ENCODE results near the gene ADGRF4.

ADGRF4 gene

GRCh38 chr6:47681201-47681990 is 17.0 kb upstream of the ADGRF4 start:
- DNase-seq (ENCODE audit: low read depth in 2 of 3, low spot score in 2 of 3) = no peak

- no peak for DNase-seq (ENCODE audit: low read depth in 2 of 3, low spot score in 2 of 3)
These were observed 12.0 kb upstream of the ADGRF4 start for GRCh38 chr6:47686411-47686810.

DNA sequence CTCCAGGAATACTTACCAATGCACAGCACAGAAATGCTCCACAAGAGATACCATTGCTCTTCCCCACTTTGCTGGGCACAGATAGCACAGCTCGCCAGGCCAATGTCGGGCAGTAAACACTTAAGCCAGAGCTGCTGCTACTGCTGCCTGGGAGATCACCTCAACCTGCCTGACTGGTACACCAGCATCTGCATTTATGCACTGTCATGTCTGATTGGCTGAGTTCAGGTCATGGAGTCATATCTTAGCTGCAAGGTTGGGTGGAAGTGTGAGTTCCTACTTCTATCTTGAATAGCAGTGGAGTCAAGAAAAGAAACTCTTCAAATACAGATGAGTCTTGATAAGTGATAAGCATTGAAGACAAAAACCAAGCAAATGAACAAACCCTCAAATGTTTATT is 10.9 kb upstream of the ADGRF4 start:
- no peak for DNase-seq (ENCODE audit: low read depth in 2 of 3, low spot score in 2 of 3)

DNA sequence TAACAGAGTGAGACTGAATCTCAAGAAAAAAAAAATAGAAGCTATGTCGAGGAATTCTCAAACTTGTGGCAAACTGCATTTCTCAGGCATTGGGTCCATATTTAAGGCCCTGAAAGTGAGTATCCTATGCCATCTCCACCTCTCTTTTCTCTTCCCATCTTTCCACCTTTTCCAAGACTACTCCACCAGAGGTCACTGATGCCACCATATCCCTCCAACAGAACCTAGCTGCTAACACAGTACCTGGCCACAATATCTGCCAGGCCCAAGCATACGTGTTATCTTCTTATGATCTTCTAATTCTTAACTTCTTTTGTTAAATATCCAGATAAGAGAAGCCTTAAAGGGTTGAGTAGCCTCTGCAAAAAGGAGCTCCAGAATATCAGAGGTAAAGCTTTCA is 8.2 kb upstream of the ADGRF4 start:
- DNase-seq (ENCODE audit: low read depth in 2 of 3, low spot score in 2 of 3) = no peak

DNA sequence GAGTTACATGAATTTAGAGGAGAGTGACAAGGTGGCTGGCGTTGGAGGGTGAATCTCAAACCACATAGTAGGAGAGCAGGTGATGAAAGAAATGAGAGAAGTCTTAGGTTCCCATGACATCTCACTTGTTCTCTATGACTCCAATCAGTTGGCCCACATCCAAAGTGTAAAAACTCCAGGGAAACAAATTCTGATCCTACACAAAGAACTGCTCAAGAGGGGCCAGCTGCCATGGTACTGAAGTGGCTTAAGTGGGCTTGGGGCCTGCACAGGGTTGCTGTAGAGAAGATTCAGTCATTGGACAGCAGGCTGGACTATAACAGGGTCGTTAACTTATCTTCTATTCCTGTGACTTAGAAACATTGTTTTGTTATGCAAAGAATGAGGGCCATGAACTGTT is 7.6 kb upstream of the ADGRF4 start:
- no peak for DNase-seq (ENCODE audit: low read depth in 2 of 3, low spot score in 2 of 3)

GRCh38 chr6:47697925-47698324 is 455 bp upstream of the ADGRF4 start:
- no peak for DNase-seq (ENCODE audit: low read depth in 2 of 3, low spot score in 2 of 3)

DNA sequence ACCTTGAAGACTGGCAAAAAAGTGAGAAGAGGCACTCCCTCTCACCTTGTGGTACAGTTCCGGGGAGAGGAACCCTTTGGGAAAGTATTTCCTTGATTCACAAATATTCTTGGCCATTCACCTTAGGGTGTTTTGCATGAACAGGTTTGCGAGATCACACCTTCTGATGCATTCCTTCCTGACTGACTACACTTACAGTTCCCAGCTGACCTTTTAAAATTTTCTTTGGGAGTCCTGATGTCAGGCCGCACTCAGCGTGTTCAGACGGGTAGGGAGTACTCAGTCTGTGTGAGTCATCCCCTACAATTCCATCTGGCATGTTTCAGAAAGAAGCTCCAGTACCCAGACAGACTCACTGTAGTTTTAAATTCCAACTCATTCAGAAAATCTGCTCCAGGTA is 1.7 kb downstream of the ADGRF4 start:
- DNase-seq (ENCODE audit: low read depth in 2 of 3, low spot score in 2 of 3) = no peak

- DNase-seq (ENCODE audit: low read depth in 2 of 3, low spot score in 2 of 3) = no peak
These were observed 2.2 kb downstream of the ADGRF4 start for GRCh38 chr6:47700596-47700995.

DNA sequence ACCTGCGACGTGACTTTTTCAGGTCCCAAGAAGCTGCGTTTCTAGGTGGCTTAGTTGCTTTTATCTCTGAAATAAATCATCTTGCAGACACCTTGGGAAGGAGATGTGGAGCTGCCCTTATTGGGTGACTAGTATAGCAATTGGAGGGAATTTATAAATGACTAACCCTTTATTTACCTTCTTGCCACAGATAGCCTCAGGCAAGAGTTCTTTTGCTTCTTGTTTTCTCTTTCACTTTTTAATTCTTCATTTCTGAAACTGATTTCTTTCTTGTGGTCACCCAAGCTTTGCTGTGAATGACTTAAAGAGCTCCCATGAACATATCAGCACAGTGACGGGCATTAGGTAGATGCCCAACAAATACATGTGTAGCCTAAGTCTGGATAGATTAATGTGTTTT is 3.0 kb downstream of the ADGRF4 start:
- DNase-seq (ENCODE audit: low read depth in 2 of 3, low spot score in 2 of 3) = no peak

DNA sequence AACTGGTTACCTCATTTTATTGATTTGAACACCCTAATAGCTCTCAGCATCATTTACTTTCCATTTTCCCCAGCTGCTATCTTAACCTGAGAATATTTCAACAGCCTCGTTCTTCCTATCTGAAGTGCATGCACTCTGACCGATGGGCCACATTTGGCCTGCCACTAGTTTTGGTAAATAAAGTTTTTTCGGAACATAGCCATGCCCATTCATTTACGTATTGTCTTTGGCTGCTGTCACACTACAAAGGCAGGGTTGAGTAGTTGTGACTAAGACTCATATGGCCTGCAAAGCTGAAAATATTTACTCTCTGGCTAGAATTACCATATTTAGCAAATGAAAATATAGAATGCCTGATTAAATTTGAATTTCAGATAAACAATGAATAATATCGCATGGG is 10.8 kb downstream of the ADGRF4 start:
- DNase-seq (ENCODE audit: low read depth in 2 of 3, low spot score in 2 of 3) = no peak

GRCh38 chr6:47710295-47710694 is 11.9 kb downstream of the ADGRF4 start:
- DNase-seq (ENCODE audit: low read depth in 2 of 3, low spot score in 2 of 3) = no peak

GRCh38 chr6:47713200-47713599 is 14.8 kb downstream of the ADGRF4 start:
- DNase-seq (ENCODE audit: low read depth in 2 of 3, low spot score in 2 of 3) = no peak

- DNase-seq (ENCODE audit: low read depth in 2 of 3, low spot score in 2 of 3) = no peak
These were observed 16.4 kb downstream of the ADGRF4 start for GRCh38 chr6:47714802-47715201.

DNA sequence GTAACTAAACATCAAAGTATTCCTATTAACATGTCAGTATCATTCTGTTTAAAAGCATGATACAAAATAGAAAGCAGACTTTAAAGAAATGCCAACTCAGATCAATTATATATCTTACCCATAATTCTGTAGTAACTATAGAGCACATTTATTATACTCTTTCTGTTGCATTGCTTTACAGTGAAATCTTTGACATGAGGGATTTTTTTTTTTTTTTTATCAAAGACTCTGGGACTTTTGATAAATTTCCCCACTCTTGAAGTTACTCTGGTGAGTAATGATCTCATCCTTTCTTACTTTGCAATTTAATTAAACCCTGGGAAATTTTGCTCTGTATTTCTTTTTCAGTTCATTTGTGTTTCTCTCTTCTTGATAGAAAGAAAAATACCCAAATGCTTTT is 17.4 kb downstream of the ADGRF4 start:
- no peak for DNase-seq (ENCODE audit: low read depth in 2 of 3, low spot score in 2 of 3)

- DNase-seq (ENCODE audit: low read depth in 2 of 3, low spot score in 2 of 3) = no peak
These were observed 17.8 kb downstream of the ADGRF4 start for GRCh38 chr6:47716207-47716606.

DNA sequence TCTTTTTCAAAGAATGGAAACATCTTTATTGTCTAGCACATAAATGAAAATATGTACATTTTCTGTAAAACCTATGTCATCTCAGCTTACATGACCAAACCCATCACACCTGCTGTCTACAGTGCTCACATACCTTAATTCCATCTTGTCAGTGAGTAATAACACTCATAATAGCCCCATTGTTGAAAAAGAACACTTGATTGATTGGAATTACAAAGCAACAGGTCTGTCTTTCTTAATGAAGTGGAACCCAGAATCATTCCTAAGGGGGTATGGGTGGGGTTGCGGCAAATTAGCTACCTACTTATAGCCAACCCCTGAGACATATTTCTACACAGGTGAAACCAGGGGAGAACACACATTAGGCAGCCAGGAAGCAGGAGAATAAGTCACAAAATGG is 20.2 kb downstream of the ADGRF4 start:
- DNase-seq (ENCODE audit: low read depth in 2 of 3, low spot score in 2 of 3) = no peak

DNA sequence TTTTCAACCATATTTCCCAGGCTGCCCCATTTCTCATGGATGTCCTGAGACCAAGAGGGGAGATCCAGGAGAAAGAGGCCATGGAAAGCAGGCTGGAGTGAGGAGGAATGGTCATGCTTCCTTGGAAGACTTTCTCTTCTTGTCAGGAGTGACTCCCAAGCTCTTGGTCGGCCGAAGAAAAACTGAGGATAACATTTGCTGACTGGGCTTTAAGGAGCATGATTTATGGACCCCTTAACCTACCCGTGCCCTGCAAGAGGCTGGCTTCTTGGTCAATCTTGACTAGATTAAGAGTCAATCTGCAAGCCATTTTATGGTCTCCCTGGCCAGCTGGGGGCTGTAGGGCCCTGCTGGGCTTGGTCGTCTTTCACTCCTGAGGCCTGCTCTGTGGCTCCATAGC is 22.8 kb downstream of the ADGRF4 start:
- no peak for DNase-seq (ENCODE audit: low read depth in 2 of 3, low spot score in 2 of 3)

DNA sequence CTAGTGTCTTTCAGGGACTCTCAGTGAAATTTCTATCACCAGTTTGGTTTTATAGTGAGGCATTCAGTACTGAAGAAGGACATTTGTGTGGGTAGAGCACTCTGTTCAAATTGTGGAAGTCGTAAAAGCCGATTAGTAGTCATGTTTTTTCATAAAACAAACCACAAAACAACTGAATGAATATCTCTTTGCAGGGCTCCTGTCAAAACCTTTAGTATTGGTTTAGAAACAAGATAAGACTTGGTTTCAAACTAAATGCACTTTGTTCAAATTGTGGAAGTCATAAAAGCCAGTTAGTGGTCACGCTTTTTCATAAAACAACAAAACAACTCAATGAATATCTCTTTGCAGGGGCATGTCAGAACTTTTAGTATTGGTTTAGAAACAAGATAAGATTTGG is 23.8 kb downstream of the ADGRF4 start:
- DNase-seq (ENCODE audit: low read depth in 2 of 3, low spot score in 2 of 3) = no peak

DNA sequence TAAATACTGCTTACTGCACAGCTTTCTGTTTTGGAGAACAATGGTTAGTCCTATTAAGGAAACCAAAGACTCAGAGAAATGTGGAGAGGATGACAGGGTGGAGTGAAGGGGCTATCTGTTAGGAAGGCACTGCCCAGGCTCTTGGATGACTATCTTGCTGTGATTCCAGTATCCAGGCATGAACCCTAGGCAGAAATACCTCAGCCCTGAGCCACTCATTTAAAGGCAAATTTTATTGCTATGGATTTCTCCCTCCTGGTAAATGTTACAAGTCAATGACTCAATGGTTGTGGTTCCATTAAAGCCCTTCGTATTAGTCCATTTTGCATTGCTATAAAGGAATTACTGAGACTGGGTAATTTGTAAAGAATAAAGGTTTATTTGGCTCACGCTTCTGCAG is 25.9 kb downstream of the ADGRF4 start:
- DNase-seq (ENCODE audit: low read depth in 2 of 3, low spot score in 2 of 3) = no peak

GRCh38 chr6:47727391-47727790 is 29.0 kb downstream of the ADGRF4 start:
- DNase-seq (ENCODE audit: low read depth in 2 of 3, low spot score in 2 of 3) = no peak

- DNase-seq (ENCODE audit: low read depth in 2 of 3, low spot score in 2 of 3) = no peak
These were observed 30.6 kb downstream of the ADGRF4 start for GRCh38 chr6:47729019-47729418.

- DNase-seq (ENCODE audit: low read depth in 2 of 3, low spot score in 2 of 3) = no peak
These were observed 31.1 kb downstream of the ADGRF4 start for GRCh38 chr6:47729457-47729856.

GRCh38 chr6:47733879-47734558 is 35.6 kb downstream of the ADGRF4 start:
- DNase-seq (ENCODE audit: low read depth in 2 of 3, low spot score in 2 of 3) = no peak
